Body of pancreas (tissue), 4 donors: ENCODE results near the gene DNAAF6. TPM values are rescaled to one million over a fixed set of nuclear protein-coding genes. Genes with fewer than 3 reads are reported as not detected.

ENCODE experiments used
- ATAC-seq: fragments of 150-250 bp; one replicate; pipeline ENCODE4 v1.9.1; 2016
- DNase-seq, 4 donors: peaks; one replicate each; pipeline ENCODE4 v3.0.0-alpha.2; 2019
- H3K27ac ChIP-seq, 4 donors: fragments of 200-600 bp; sonication (generic); 1 replicate in 3 of 4; 2 replicates in 1 of 4; pipeline versions ENCODE4 v1.5.1 to v1.6.1; 2016 to 2019; ENCODE audit warnings: mild to moderate bottlenecking in 1 of 4, mixed read lengths in 1 of 4, moderate library complexity in 1 of 4
- H3K27me3 ChIP-seq, 2 donors: fragments of 200-600 bp; sonication (generic); one replicate each; pipeline ENCODE4 v1.6.0; 2016; ENCODE audit warnings: mild to moderate bottlenecking in 1 of 2
- H3K36me3 ChIP-seq, 2 donors: fragments of 200-600 bp; sonication (generic); replicated peaks in 1 of 2; 2 replicates each; pipeline ENCODE4 v1.5.1; 2016; ENCODE audit warnings: low read depth in 2 of 2; ENCODE audit not compliant: insufficient read depth in 1 of 2
- H3K4me1 ChIP-seq: fragments of 200-600 bp; sonication (generic); one replicate; pipeline ENCODE4 v1.6.0; 2016
- H3K4me3 ChIP-seq, 2 donors: fragments of 200-600 bp; sonication (generic); 1 replicate in 1 of 2; 2 replicates in 1 of 2; pipeline ENCODE4 v1.5.1; 2016 to 2019
- H3K9me3 ChIP-seq, 3 donors: fragments of 200-600 bp; sonication (generic); 1 replicate in 2 of 3; 2 replicates in 1 of 3; pipeline ENCODE4 v1.5.1; 2016
- POLR2A ChIP-seq, 3 donors: fragments of 450-650 bp; IDR thresholded peaks; one replicate each; pipeline ENCODE4 v1.6.1; 2016; ENCODE audit warnings: antibody characterized with exemption in 3 of 3, mild to moderate bottlenecking in 2 of 3
- WGBS, 2 donors: methylation state at CpG; one replicate each; pipeline ENCODE4 v1.1.5; 2017; 5-methylcytosine and 5-hydroxymethylcytosine counted together
- intact Hi-C: fragments of 100-400 bp; cut with DNase I; formaldehyde crosslinking; loops from one replicate; pipeline ENCODE4 v1.15.1; 2023
- total RNA-seq, 2 donors: library from RNA; depleted of rRNA; stranded (reverse); fragments of >200 nt; gene quantifications; one replicate each; pipeline ENCODE4 v1.1.0, GENCODE V29; 2016
- TF ChIP-seq, protein P1 (sequence below), 7 experiments: fragments of 450-650 bp in 4 of 7; fragments of 200-600 bp in 3 of 7; sonication (generic) in 3 of 7; IDR thresholded peaks; one replicate each; pipeline ENCODE4 v1.5.1; 2016 to 2019; ENCODE audit warnings: antibody characterized with exemption in 7 of 7

Gene DNAAF6
- total RNA-seq, 2 donors from 2014 or later, result not detected

DNA sequence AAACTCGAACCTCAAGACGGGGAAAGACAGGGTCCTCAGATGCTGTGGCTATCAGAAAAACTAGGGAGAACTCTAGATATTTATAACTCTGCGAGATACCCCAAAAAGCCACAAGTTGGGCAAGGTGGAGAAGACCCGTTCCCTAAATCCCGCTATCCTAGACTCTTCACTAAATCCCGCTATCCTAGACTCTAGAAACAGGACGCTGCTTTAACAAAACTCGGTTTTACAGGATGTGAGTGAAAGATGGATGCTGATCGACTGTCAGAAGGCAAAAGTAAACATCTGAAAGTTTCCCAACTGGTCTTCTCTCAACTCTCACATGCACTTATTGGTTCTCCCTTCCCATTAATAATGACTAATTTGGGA is 270 bp downstream of the DNAAF6 start:
- Histone ChIP-seq H3K4me3 (no peak overlapping the region), H3K27me3 (no peaks in the 10 kb centered on the region), H3K4me1 (no peaks in the 10 kb centered on the region), H3K9me3 (no peaks in the 10 kb centered on the region), H3K27ac (no peak overlapping the region), H3K36me3 (no peaks in the 10 kb centered on the region)
- intact Hi-C loops, result no loop called here
- TF ChIP-seq, protein P1, sequence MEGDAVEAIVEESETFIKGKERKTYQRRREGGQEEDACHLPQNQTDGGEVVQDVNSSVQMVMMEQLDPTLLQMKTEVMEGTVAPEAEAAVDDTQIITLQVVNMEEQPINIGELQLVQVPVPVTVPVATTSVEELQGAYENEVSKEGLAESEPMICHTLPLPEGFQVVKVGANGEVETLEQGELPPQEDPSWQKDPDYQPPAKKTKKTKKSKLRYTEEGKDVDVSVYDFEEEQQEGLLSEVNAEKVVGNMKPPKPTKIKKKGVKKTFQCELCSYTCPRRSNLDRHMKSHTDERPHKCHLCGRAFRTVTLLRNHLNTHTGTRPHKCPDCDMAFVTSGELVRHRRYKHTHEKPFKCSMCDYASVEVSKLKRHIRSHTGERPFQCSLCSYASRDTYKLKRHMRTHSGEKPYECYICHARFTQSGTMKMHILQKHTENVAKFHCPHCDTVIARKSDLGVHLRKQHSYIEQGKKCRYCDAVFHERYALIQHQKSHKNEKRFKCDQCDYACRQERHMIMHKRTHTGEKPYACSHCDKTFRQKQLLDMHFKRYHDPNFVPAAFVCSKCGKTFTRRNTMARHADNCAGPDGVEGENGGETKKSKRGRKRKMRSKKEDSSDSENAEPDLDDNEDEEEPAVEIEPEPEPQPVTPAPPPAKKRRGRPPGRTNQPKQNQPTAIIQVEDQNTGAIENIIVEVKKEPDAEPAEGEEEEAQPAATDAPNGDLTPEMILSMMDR (IDR thresholded peaks at IDR 0.05), result no peak
- no peak for TF ChIP-seq POLR2A (IDR thresholded peaks at IDR 0.05)
- 42 to 45% methylated on average over 7 to 9 of the region's 9 CpGs for WGBS, 2 donors
- ATAC-seq (no peak), DNase-seq (no peak)

DNA sequence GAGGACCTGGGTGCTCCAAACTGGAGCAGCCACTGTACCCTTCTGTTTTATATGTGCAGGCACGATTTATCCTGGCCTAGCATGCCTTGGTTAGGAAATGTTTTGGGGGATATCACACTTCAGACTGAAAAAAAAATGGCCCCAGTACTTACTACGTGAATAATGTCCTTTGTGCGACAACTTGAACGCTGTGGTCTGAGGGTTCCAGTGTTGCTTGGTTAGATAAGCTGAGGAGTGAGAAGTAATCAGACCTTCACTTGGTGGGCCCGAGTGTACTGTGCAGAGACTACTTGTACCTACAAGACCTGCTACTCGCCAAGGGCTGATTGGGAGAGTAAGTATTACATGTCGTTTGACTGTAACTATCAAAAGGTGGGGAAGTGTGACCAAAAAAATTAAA is 678 bp downstream of the DNAAF6 start:
- ATAC-seq (no peak), DNase-seq (no peak)
- Histone ChIP-seq H3K27me3 (no peaks in the 10 kb centered on the region), H3K4me3 (no peak overlapping the region), H3K27ac (no peak overlapping the region), H3K9me3 (no peaks in the 10 kb centered on the region), H3K4me1 (no peaks in the 10 kb centered on the region), H3K36me3 (no peaks in the 10 kb centered on the region)
- WGBS, 2 donors, result 85 to 86% methylated on average over 7 of the region's 7 CpGs
- intact Hi-C loops, result no loop called here
- TF ChIP-seq, protein P1 (IDR thresholded peaks at IDR 0.05), result no peak
- no peak for TF ChIP-seq POLR2A (IDR thresholded peaks at IDR 0.05)

DNA sequence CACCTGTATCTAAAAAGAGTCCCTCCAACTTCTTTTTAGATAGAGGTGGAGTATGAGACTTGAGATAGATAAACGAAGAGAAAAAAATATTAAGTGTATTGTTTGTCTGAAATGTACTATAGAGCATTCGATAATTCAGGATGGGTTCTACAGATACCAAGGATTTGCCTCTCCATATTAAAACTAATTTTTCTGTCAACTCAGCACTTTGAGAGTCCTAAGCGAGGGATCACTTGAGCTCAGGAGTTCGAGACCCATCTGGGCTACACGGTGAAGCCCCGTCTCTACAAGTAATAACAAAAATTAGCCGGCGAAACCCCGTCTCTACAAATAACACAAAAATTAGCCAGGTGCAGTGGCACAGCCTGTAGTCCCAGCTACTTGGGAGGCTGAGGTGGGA is 1.5 kb downstream of the DNAAF6 start:
- H3K4me1 ChIP-seq, result no peaks in the 10 kb centered on the region
- no peaks in the 10 kb centered on the region for H3K27me3 ChIP-seq
- H3K4me3 ChIP-seq, result no peak overlapping the region
- TF ChIP-seq, protein P1 (IDR thresholded peaks at IDR 0.05), result no peak
- TF ChIP-seq POLR2A (IDR thresholded peaks at IDR 0.05), result no peak
- WGBS, 2 donors, result 92 to 94% methylated on average over 9 of the region's 9 CpGs
- no peaks in the 10 kb centered on the region for H3K9me3 ChIP-seq
- no peak for DNase-seq
- no peak overlapping the region for H3K27ac ChIP-seq
- no peak for ATAC-seq
- no peaks in the 10 kb centered on the region for H3K36me3 ChIP-seq
- intact Hi-C loops, result no loop called here

DNA sequence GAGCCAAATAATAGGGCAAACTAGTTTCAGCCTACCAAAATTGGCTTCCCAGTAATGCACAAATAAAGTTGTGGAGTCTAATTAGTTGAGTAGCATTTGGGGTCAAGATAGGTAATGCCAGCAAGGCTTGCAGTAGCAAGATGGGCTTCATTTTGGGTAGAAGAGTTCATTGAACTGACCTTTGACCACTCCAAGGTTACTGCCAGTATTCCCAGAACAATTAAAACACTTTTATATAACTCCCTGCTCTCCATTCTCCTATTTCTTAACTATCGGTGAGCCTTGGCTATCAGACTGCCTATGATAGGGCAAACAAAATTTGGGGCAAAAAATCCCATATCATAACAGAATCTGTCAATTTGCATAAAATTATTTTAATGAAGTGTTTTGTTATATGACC is 7.1 kb downstream of the DNAAF6 start:
- intact Hi-C loops, result no loop called here
- Histone ChIP-seq H3K36me3 (no peaks in the 10 kb centered on the region), H3K27ac (no peak overlapping the region), H3K4me3 (no peak overlapping the region), H3K4me1 (no peaks in the 10 kb centered on the region), H3K27me3 (no peaks in the 10 kb centered on the region), H3K9me3 (no peaks in the 10 kb centered on the region)
- 71 to 83% methylated on average over 1 of the region's 1 CpG for WGBS, 2 donors
- no peak for TF ChIP-seq POLR2A (IDR thresholded peaks at IDR 0.05)
- TF ChIP-seq, protein P1 (IDR thresholded peaks at IDR 0.05), result no peak
- DNase-seq, result no peak
- ATAC-seq, result no peak

DNA sequence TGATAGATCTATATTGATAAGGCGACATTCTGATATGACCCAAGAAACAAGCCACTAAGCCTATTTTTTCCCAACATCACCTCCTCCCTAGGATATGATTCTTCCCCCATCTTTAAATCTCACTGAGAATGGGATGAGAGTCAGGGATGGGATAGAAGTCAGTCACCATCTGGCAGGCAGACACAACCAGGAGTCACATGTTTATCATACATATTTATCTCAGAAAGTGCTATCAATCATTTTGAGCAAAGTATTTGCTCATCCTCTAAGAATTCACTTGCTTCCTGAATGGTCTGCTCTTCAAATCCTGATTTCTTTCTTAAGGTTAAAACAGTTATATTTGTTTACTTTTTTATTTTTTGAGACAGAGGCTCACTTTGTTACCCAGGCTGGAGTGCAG is 20.3 kb downstream of the DNAAF6 start:
- no peak overlapping the region for H3K4me3 ChIP-seq
- H3K27me3 ChIP-seq, result no peaks in the 10 kb centered on the region
- H3K4me1 ChIP-seq, result no peaks in the 10 kb centered on the region
- intact Hi-C loops, result no loop called here
- 78 to 85% methylated on average over 1 of the region's 1 CpG for WGBS, 2 donors
- TF ChIP-seq, protein P1 (IDR thresholded peaks at IDR 0.05), result no peak
- TF ChIP-seq POLR2A (IDR thresholded peaks at IDR 0.05), result no peak
- H3K36me3 ChIP-seq, result no peaks in the 10 kb centered on the region
- H3K27ac ChIP-seq, result no peak overlapping the region
- no peaks in the 10 kb centered on the region for H3K9me3 ChIP-seq
- ATAC-seq, result no peak
- no peak for DNase-seq
